HG03558 (cell line): ENCODE measurements around the gene FIZ1.
"Not testable (repeated sequence)": the region's sequence is repeated elsewhere in the genome, so short reads cannot be mapped to it uniquely, and the experiment has no call there.

Experiments
- ATAC-seq: cut with Tn5 transposase; IDR thresholded peaks from one replicate; pipeline ENCODE4 v1.9.1; 2021; ENCODE audit warnings: moderate number of reproducible peaks; ENCODE audit not compliant: unreplicated experiment; ENCODE audit errors: extremely low read depth

The FIZ1 gene

DNA sequence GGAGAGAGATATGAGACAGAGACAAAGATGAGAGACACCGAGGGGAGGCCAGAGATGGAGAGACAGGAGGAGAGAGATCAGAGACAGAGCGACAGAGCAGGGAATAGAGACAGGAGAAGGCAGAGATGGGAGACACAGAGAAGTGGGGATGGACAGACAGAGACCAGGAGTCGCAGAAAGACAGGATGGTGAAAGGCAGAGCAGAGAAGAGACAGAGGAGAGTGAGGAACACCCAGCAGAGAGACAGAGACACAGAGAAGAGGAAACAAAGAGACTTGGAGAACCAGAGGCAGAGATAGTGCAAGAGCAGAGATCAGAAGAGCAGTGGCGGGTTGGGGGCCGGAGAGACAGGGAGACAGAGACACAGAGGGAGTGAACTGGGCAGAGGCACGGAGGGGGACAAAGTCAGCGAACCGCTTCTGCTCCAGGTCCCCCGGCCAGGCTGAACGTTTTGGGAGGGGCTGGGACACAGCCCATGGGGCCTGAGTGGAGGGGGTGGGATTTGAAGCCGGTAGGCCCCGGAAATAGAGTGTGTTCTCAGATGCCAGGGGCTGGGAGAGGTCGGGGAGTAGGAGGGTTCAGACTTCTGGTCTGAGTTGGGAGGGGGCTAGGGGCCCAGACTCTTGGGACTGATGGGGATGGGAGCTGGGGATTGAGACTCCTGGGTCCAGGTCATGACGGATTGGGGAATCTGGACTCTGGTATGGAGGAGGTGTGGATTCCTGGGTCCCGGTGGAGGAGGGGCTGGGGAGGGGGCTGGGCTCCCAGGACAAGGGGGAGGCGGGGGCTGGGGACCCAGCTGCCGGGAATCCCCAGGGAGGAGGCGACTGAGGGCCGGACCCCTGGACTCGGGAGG is 19.3 kb downstream of the FIZ1 start:
- ATAC-seq, result no peak

DNA sequence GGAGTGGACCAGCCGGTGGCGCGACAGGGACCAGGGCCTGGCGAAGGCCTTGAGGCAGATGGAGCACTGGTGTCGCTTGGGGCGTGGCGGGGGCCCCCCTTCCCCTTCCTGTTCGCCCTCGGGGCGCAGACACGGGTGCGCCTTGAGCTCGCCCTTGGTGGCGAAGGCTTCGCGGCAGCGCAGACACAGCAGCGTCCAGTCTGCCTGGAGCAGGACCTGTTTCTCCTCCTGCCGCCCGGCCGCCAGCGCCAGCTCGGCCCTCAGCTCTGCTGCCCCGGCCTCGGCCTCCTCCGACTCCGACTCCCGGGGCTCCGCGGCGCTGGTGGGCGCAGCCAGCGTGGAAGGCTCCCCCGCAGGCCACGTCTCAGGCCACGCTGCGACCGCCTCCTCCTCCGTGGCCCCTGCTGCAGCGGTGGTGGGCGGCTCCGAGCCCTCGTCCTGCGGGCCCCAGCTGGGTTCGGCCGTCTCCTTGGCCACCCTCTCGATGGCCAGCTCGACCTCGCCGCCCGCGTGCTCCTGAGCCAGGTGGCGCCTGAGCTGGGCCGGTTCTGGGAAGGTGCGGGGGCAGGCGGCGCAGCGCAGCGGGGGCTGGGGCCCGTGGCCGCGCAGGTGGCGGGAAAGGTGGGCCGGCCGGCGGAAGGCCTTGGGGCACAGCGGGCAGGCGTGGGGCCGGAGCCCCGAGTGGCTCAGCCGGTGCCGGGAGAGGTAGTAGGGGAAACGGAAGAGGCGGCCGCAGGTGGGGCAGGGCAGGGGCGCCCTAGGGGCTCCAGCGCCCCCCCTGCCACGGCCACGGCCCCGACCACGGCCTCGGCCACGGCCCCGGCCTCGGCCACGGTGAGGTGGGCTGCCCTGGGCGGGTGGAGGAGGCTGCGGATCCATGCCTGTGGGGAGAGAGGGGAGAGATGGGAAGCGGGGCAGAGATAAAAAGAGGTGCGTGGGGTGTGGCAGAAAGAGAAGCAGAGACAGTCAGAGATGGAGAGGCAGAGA is 20.3 kb downstream of the FIZ1 start:
- ATAC-seq, result no peak

DNA sequence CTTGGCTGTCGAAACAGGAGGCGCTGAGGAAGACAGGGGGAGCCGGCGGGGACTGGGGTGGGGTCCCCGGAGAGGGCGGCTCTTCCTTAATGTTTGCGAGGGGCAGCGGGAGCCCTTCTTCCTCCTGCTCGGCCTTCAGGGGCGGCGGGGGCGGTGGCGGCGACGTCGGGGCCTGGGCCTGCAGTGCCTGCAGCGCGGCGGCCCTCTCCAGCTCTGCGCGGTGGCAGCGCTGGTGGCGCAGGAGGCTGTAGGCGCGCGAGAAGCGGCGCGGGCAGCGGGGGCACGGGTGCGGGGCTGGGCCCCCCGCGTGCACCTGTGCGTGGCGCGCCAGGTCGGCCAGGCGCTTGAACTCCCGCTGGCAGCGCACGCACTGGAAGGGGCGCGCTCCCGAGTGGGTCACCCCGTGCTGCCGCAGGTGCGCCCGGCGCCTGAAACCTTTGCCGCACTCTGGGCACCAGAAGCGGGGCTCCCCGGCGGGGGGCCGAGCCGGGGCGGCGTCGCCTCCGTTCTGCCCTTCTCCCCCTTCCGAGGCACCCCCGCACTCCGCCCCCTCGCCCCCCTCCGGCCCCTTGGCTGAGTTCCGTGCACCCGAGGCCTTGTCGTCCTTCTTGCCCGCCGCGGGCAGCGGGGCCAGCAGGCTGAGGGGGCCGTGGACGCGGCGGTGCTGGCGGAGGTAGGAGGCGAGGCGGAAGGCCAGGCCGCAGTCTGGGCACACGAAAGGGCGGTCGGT is 21.1 kb downstream of the FIZ1 start:
- no peak for ATAC-seq

DNA sequence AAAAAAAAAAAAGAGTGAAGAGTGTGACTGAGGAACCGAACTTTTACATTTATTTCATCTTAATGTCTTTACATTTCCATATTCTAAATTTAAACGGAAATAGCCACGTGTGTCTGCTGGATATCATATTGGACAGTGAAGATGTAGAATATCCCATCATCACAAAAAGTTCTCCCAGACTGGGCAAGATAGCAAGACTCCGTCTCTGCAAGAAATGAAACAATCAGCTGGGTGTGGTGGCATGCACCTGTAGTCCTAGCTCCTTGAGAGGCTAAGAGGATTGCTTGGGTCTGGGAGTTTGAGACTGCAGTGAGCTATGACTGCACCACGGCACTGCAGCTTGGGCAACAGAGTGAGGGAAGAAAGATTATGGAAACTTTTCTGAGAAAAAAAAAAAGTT is 22.6 kb downstream of the FIZ1 start:
- ATAC-seq, result no peak

DNA sequence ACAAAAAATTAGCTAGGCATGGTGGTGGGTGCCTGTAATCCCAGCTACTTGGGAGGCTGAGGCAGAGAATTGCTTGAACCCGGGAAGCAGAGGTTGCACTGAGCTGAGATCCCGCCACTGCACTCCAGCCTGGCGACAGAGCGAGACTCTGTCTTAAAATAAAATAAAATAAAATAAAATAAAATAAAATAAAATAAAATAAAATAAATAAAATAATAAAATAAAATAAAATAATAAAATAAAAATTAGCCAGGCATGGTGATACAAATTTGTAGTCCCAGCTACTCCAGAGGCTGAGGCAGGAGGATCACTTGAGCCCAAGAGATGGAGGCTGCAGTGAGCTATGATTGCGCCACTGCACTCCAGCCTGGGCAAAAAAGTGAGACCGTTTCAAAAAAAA is 25.4 kb downstream of the FIZ1 start:
- ATAC-seq, result not testable (repeated sequence)

DNA sequence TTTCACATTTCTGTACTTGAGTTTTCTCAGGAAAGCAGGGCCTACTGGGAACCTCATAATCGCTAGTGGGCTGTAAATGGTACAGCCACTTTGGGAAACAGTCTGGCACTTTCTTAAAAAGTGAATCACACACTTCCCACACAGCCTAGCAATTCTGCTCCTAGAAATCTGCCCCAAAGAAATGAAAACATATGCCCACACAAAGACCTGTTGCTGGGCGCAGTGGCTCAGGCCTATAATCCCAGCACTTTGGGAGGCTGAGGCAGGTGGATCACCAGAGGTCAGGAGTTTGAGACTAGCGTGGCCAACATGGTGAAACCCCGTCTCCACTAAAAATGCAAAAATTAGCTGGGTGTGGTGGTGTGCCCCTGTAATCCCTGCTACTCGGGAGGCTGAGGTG is 29.8 kb downstream of the FIZ1 start:
- ATAC-seq, result not testable (repeated sequence)

DNA sequence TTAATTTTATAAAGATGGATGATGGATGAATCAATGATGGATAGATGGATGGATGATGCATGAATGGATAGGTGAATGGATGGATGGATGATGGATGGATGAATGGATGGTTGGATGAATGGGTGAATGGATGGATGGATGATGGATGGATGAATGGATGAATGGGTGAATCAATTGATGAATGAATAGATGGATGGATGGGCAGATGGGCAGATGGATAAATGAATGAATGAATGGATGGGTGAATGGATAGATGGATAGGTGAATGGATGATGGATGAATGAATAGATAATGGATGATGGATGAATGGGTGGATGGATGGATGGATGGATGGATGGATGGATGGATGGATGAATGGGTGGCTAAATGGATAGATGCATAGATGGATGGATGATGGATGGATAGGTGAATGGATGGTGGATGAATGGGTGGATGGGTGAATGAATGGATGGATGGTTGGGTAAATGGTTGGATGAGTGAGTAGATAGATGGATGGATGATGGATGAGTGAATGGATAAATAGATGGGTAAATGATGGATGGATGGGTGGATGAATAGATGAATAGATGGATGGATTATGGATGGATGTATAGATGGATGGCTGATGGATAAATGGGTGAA is 31.5 kb downstream of the FIZ1 start:
- ATAC-seq, result no peak

DNA sequence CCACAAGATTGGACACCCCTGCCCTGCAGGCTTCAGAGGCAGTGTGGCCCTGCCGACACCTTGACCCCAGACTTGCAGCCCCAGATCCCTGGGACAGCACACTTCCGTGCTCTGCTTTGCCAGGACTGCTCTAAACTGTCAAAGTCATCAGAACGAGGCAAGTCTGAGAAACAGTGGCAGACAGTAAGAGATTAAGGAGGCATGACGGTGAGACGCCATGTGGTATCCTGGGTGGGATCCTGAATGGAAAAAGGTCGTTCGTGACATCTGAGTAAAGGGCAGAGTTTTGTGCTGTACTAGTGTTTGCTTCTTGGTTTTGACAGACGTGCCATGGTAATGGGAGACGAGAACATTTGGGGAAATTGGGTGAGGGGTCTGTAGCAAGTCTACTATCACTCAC is 32.5 kb downstream of the FIZ1 start:
- ATAC-seq, result no peak

DNA sequence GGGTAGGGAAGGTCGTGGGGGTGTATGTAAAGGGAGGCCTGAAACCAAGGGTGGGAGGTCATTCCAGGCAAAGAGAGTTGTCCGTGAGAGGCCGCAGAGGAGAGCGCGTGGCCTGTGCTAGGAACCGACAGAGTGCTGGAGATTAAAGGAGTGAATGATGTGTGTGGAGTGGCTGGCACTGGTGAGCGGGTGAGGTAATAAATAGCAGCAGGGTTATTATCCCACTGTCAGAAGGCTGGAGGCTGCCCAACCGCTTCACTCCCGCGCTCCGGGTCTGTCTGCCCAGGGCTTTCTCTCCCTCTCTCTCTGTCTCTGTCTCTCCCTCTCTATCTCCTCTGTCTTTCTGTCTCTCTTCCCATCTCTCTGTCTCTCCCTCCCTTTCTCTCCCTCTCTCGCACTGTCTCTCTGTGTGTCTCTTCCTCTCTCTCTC is 36.0 kb downstream of the FIZ1 start:
- no peak for ATAC-seq

DNA sequence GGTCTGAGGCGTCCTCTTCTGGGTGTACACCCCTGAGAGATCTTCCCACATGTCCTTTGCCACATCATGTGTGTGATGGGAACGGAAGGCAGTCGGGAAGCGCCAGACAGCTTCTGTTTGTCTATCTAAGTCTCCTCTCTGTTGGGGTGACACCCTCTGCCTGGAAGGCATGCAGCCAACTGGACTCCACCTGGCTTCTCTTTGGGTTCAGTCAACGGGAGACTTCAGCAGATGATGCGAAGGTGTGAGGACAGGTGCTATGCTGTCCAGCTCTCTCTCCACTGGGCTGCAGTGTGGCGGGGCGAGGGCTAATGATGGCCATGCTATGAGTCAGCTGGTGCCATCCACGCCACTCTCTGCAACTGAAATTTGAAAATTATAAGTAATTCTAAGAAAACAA is 39.6 kb downstream of the FIZ1 start:
- ATAC-seq, result no peak

DNA sequence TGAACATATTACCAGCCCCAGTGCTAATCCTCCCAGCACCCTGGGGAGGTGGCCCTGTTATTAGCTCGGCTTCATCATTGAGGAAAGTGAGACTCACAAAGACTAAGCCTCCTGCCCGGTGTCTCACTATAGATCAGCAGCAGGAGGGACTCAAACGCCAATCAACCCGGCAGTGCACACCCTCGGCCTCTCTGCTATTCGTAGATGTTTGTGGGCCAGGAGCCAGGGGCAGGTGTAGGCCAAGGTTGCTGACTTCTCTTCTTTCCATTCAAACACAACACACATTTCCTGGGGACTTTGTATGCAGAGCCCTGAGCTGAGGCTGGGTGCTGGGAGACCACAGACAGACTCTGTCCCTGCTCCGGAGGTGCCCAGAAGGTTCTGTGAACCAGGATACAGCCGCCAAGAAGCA is 44.6 kb downstream of the FIZ1 start:
- ATAC-seq, result no peak

DNA sequence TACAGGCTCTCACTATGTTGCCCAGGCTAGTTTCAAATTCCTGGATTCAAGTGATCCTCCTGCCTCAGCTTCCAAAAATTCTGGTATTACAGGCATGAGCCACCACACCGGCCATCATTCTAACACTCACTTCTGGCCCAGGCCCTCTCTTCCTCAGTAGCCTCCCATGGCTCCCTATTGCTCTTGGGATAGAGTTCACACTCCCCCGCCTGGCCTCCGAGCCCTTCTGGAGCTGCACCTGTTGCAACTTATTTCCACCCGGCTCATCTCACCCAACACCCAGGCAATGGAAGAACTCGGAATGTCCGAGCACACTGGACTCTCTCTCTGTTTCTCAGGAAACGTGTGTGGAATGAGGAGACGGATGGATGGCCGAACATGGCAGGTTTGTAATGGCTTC is 45.0 kb downstream of the FIZ1 start:
- ATAC-seq, result no peak

DNA sequence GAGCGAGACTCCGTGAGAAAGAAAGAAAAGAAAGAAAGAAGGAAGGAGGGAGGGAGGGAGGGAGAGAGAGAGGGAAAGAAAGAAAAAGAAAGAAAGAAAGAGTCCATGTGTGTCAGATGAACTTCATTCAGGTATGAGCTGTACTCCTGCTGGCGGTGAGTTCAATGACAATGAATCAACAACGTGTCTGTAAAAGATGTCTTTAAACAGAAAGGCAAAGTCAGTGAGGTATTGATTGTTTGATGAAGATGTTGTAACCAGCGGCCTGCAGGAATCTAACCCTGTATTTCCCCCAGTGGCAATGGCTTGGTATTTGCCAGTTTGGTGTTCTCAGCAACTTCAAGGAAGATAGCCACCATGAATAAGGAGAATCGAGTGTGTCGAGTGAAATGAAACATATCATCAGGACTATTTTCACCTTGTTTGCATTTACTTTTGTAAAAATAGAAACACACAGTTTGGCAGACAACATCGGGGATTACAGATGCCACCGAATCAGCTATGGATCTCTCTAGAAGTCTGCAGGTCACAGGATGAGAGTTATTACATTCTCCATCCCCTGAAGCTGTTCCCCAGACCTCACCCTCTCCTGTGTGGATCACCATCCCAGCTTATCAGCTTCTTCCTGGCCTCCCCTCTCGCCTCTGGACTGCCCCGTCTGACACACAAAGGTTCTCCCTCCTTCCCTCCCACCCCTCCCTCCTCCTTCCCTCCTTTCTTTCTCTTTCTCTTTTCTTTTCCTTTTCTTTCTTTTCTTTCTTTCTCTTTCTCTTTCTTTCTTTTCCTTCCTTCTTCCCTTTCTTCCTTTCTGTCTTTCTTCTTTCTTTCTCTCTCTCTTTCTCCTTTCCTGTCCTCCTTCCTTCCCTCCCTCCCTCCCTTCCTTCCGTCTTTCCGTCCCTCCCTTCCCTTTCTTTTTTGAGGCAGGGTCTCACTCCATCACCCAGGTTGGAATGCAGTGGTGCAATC is 45.8 kb downstream of the FIZ1 start:
- ATAC-seq, result no peak

DNA sequence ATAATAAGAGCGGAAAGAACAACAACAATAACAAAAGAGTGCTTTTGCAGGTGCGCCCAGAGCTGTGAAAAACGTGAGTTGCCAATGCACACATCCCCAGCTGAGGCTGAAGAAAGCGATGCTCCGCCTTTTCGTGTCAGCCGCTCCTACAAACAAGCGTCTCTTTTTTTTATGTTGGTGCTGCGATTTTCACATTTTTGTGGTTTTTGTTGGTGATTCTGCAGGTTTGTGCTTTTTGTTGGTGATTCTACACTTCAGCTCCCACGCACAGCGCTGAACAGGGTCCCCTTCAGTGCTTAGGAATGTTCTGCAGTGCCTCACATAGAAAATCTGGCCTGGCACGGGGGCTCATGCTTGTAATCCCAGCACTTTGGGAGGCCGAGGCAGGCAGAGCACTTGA is 46.7 kb downstream of the FIZ1 start:
- no peak for ATAC-seq

DNA sequence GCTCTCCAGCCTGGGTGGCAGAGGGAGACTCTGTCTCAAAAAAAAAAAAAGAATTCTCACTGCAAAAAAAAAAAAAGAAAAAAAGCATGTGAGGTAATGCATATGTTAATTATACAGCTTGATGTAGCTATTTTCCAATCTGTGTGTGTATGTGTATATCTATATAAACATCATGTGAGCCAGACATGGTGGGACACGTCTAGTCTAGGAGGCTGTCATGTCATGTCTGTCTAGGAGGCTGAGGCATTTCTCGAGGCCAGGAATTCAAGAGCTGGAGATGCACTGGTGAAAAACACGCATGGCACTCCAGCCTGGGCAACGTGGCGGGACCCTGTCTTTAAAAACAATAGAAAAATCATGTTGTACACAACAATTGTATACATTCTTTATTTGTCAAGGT is 47.1 kb downstream of the FIZ1 start:
- ATAC-seq, result no peak

DNA sequence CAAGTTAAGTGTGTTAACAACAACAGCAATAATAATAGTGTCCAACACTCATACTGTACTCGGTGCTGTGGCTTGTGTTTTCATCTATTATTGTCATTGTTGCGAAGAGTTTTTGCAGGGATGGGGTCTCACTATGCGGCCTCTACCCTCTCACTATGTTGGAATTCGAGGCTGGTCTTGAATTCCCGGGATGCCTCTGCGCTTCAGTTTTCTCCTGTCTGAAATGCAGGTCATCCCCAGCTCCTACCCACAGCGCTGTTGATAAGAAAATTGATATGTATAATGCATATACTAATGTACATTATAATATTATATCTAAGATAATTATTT is 49.0 kb downstream of the FIZ1 start:
- no peak for ATAC-seq

DNA sequence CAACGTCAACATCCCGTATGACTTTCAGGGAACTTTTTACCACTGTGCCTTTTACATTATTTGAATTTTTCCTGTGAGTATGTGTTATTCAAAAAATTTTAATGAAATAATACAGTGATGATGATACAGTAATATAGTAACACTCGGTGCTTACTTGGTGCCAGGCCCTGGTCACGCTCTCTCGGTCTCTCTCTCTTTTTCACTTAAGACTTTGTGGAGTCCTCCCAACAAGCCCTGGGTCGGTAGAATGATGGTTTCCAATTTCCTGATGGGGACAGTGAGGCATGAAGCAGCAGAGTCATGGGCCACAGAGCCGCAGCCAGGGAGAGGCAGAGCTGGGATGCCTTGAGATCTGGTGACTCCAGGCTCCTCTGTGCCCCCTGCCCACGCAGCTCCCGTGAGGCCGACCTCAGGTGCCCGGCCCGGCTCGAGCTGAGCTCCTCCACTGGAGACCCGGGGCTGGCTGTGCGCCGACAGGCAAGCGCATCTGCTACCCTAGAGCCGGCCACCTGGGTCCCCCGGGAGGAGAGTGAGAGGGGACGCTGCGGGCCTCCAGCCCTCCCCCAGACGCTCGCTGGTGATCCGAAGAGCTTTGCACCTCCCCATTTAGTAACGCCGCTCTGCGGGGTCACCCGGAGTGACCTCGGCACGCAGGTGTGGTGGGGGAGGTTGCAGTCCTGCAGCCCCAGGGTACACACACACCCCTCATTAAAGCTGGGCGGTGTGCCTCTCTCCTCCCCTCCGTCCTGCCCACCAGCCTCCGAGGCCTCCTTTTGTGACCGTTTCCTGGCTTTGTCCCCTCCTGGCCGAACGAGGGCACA is 49.6 kb downstream of the FIZ1 start:
- no peak for ATAC-seq
